ENCODE data around the gene R3HDM1. TPM values are rescaled to one million over a fixed set of nuclear protein-coding genes. Genes with fewer than 3 reads are reported as not detected.

The R3HDM1 gene
- total RNA-seq, 4 donors from 2014 or later = 14.1 to 30.9 (median 21.6) TPM

GRCh38 chr2:135740206-135740605 is 208.9 kb downstream of the R3HDM1 start:
- WGBS = 96% methylated on average over 3 of the region's 3 CpGs
- no peak overlapping the region for H3K27ac ChIP-seq
- H3K36me3 ChIP-seq = no peaks in the 10 kb centered on the region
- H3K9me3 ChIP-seq = no peaks in the 10 kb centered on the region
- TF ChIP-seq POLR2AphosphoS5 (IDR thresholded peaks at IDR 0.05) (no peak), EP300 (IDR thresholded peaks at IDR 0.05) (no peak), CTCF (IDR thresholded peaks at IDR 0.05) (no peak), POLR2A (IDR thresholded peaks at IDR 0.05) (no peak)
- H3K27me3 ChIP-seq = no peaks in the 10 kb centered on the region
- no peak overlapping the region for H3K4me3 ChIP-seq
- no peak for DNase-seq (ENCODE audit: low spot score in 2 of 2)
- H3K4me1 ChIP-seq = peaks cover 25% of the 10 kb centered on the region

- H3K4me3 ChIP-seq = peak overlapping the region; percentile 99
- TF ChIP-seq CTCF (IDR thresholded peaks at IDR 0.05) = no peak
- no peak for TF ChIP-seq POLR2AphosphoS5 (IDR thresholded peaks at IDR 0.05)
- no peak for TF ChIP-seq POLR2A (IDR thresholded peaks at IDR 0.05)
- TF ChIP-seq EP300 (IDR thresholded peaks at IDR 0.05) = no peak
- no peak overlapping the region for H3K27ac ChIP-seq
- H3K4me1 ChIP-seq = peaks cover 28% of the 10 kb centered on the region
- DNase-seq (ENCODE audit: low spot score in 2 of 2) = no peak
- H3K36me3 ChIP-seq = no peaks in the 10 kb centered on the region
- H3K9me3 ChIP-seq = no peaks in the 10 kb centered on the region
- 83% methylated on average over 11 of the region's 11 CpGs for WGBS
- H3K27me3 ChIP-seq = no peaks in the 10 kb centered on the region
Measured at GRCh38 chr2:135741043-135741394, 209.7 kb downstream of the R3HDM1 start.

- no peaks in the 10 kb centered on the region for H3K27me3 ChIP-seq
- H3K4me1 ChIP-seq = peaks cover 28% of the 10 kb centered on the region
- peak within 1 kb of the TSS; percentile 98 for H3K27ac ChIP-seq
- DNase-seq (ENCODE audit: low spot score in 2 of 2) = peak; percentile 97 to 98
- H3K4me3 ChIP-seq = peak within 1 kb of the TSS; percentile 99
- H3K9me3 ChIP-seq = no peaks in the 10 kb centered on the region
- no peaks in the 10 kb centered on the region for H3K36me3 ChIP-seq
- WGBS = 1% methylated on average over 65 of the region's 93 CpGs
- TF ChIP-seq CTCF (IDR thresholded peaks at IDR 0.05) (no peak), POLR2AphosphoS5 (IDR thresholded peaks at IDR 0.05) (peak in 2 of 3 donors; percentile 42 to 55), POLR2A (IDR thresholded peaks at IDR 0.05) (peak; percentile 23 to 93)
Measured at GRCh38 chr2:135741395-135742324, 210.4 kb downstream of the R3HDM1 start, which contains the start of gene UBXN4. TSS of gene UBXN4 (plus strand) at chr2:135741855. CDS start at chr2:135741930, 75 bp downstream.

GRCh38 chr2:135742325-135742757 is 211.1 kb downstream of the R3HDM1 start:
- Histone ChIP-seq H3K27me3 (no peaks in the 10 kb centered on the region), H3K4me3 (peak overlapping the region; percentile 99), H3K27ac (peak overlapping the region; percentile 98), H3K4me1 (peaks cover 28% of the 10 kb centered on the region), H3K36me3 (no peaks in the 10 kb centered on the region), H3K9me3 (no peaks in the 10 kb centered on the region)
- under 1% methylated on average over 29 of the region's 34 CpGs for WGBS
- TF ChIP-seq EP300 (IDR thresholded peaks at IDR 0.05) (no peak), POLR2A (IDR thresholded peaks at IDR 0.05) (peak in 1 of 2 donors; percentile 45), CTCF (IDR thresholded peaks at IDR 0.05) (no peak), POLR2AphosphoS5 (IDR thresholded peaks at IDR 0.05) (no peak)
- DNase-seq (ENCODE audit: low spot score in 2 of 2) = no peak

GRCh38 chr2:135743860-135744259 is 212.6 kb downstream of the R3HDM1 start:
- WGBS = 90% methylated on average over 1 of the region's 1 CpG
- no peak for DNase-seq (ENCODE audit: low spot score in 2 of 2)
- no peak overlapping the region for H3K4me3 ChIP-seq
- H3K27ac ChIP-seq = no peak overlapping the region
- no peak for TF ChIP-seq EP300 (IDR thresholded peaks at IDR 0.05)
- no peak for TF ChIP-seq POLR2AphosphoS5 (IDR thresholded peaks at IDR 0.05)
- TF ChIP-seq CTCF (IDR thresholded peaks at IDR 0.05) = no peak
- no peak for TF ChIP-seq POLR2A (IDR thresholded peaks at IDR 0.05)
- H3K9me3 ChIP-seq = no peaks in the 10 kb centered on the region
- H3K27me3 ChIP-seq = no peaks in the 10 kb centered on the region
- peaks cover 28% of the 10 kb centered on the region for H3K4me1 ChIP-seq
- peaks cover 8% of the 10 kb centered on the region for H3K36me3 ChIP-seq
